H1 (cell line): ENCODE results near the gene PHETA1. TPM values are rescaled to one million over a fixed set of nuclear protein-coding genes. Genes with fewer than 3 reads are reported as not detected.

Experiments
- CTCF ChIA-PET: fragments of 300-600 bp; sonication (Branson Sonifier 250); formaldehyde crosslinking; loops from one replicate; lab custom pipeline; 2021; ENCODE audit not compliant: partially characterized antibody; lab: Charles Lee
- POLR2A ChIA-PET: fragments of 300-600 bp; sonication (Branson Sonifier 250); formaldehyde crosslinking; loops from one replicate; lab custom pipeline; 2021; ENCODE audit warnings: inconsistent platforms; ENCODE audit not compliant: partially characterized antibody; lab: Charles Lee
- DNase-seq, 2 experiments: peaks; one replicate each; pipeline versions ENCODE4 v3.0.0 to v3.0.0-alpha.2; 2010 to 2022; ENCODE audit warnings: low spot score in 2 of 2, low read depth in 1 of 2, mixed read lengths in 1 of 2
- FAIRE-seq: peaks from 2 replicates; lab custom pipeline; 2011; peaks lifted over from hg19 to GRCh38; lab: Jason Lieb, UNC
- H2AFZ ChIP-seq: 2 replicates; pipeline ENCODE4 v1.8.1; 2012; ENCODE audit warnings: low read length, inconsistent platforms
- H2AK5ac ChIP-seq: 2 replicates; pipeline ENCODE4 v1.6.1; 2013; ENCODE audit warnings: low read depth, low read length
- H2BK120ac ChIP-seq: replicated peaks from 2 replicates; pipeline ENCODE3; 2013; ENCODE audit warnings: low read depth, low read length, inconsistent platforms
- H2BK12ac ChIP-seq: 2 replicates; pipeline ENCODE4 v1.6.1; 2013; ENCODE audit warnings: low read depth, low read length
- H2BK15ac ChIP-seq: 2 replicates; pipeline ENCODE4 v1.6.1; 2013; ENCODE audit warnings: low read length
- H2BK20ac ChIP-seq: 2 replicates; pipeline ENCODE4 v1.6.1; 2013; ENCODE audit warnings: low read length
- H2BK5ac ChIP-seq: 2 replicates; pipeline ENCODE4 v1.6.1; 2013; ENCODE audit warnings: low read depth, low read length
- H3K14ac ChIP-seq: 2 replicates; pipeline ENCODE4 v1.6.1; 2013; ENCODE audit warnings: inconsistent platforms; ENCODE audit not compliant: insufficient read length
- H3K18ac ChIP-seq: 2 replicates; pipeline ENCODE4 v1.6.1; 2013; ENCODE audit warnings: low read length; ENCODE audit errors: extremely low read depth
- H3K23ac ChIP-seq: 2 replicates; pipeline ENCODE4 v1.6.1; 2013; ENCODE audit warnings: inconsistent platforms; ENCODE audit not compliant: insufficient read length
- H3K23me2 ChIP-seq: 2 replicates; pipeline ENCODE4 v1.6.1; 2013; ENCODE audit warnings: low read depth, low read length
- H3K27ac ChIP-seq: 2 replicates; pipeline ENCODE4 v1.6.1; 2011; ENCODE audit warnings: low read depth, low read length, inconsistent platforms
- H3K27me3 ChIP-seq, 4 experiments: replicated peaks in 1 of 4; 1 replicate in 1 of 4; 2 replicates in 3 of 4; pipeline versions ENCODE4 v1.6.1 to v1.8.1; 2011 to 2013; ENCODE audit warnings: low read length in 3 of 4, mild to moderate bottlenecking in 3 of 4, inconsistent platforms in 2 of 4, mixed read lengths in 2 of 4, moderate library complexity in 1 of 4; ENCODE audit not compliant: control insufficient read depth in 3 of 4, insufficient read depth in 3 of 4; ENCODE audit errors: extremely low read depth in 1 of 4
- H3K36me3 ChIP-seq, 4 experiments: 2 replicates each; pipeline versions ENCODE4 v1.6.1 to v1.8.1; 2011 to 2013; ENCODE audit warnings: mild to moderate bottlenecking in 4 of 4, low read length in 3 of 4, moderate library complexity in 2 of 4, control low read depth in 1 of 4, inconsistent platforms in 1 of 4; ENCODE audit not compliant: insufficient read depth in 4 of 4, control insufficient read depth in 2 of 4
- H3K4ac ChIP-seq: replicated peaks from 2 replicates; pipeline ENCODE3; 2013; ENCODE audit warnings: low read length, low read depth, mixed read lengths, inconsistent platforms; ENCODE audit not compliant: insufficient read length
- H3K4me1 ChIP-seq, 4 experiments: replicated peaks in 1 of 4; 1 replicate in 1 of 4; 2 replicates in 3 of 4; pipeline versions ENCODE4 v1.6.1 to v1.8.1; 2011 to 2013; ENCODE audit warnings: low read length in 3 of 4, inconsistent platforms in 2 of 4, mixed read lengths in 1 of 4; ENCODE audit not compliant: insufficient read depth in 4 of 4, control insufficient read depth in 3 of 4
- H3K4me2 ChIP-seq, 2 experiments: 2 replicates each; pipeline versions ENCODE4 v1.6.1 to v1.8.1; 2011 to 2013; ENCODE audit warnings: low read depth in 2 of 2, low read length in 2 of 2, control low read depth in 1 of 2, inconsistent platforms in 1 of 2, mild to moderate bottlenecking in 1 of 2; ENCODE audit not compliant: insufficient read depth in 1 of 2
- H3K4me3 ChIP-seq, 4 experiments: fragments of 200-600, 300-600 bp in 1 of 4; sonication (generic), shearing (Covaris generic), sonication (Bioruptor Twin) in 1 of 4; 2 replicates each; pipeline versions ENCODE4 v1.5.1 to v1.8.1; 2011 to 2016; ENCODE audit warnings: low read length in 4 of 4, low read depth in 3 of 4, control low read depth in 2 of 4, inconsistent platforms in 2 of 4, mild to moderate bottlenecking in 2 of 4, mixed read lengths in 1 of 4, moderate library complexity in 1 of 4; ENCODE audit not compliant: insufficient read depth in 2 of 4; ENCODE audit errors: extremely low read depth in 1 of 4
- H3K56ac ChIP-seq: replicated peaks from 2 replicates; pipeline ENCODE3; 2013; ENCODE audit warnings: low read depth, mild to moderate bottlenecking, mixed read lengths, low read length, inconsistent platforms; ENCODE audit not compliant: insufficient read length
- H3K79me1 ChIP-seq: 2 replicates; pipeline ENCODE4 v1.6.1; 2013; ENCODE audit warnings: low read depth, low read length, control low read depth
- H3K79me2 ChIP-seq, 2 experiments: 2 replicates each; pipeline versions ENCODE4 v1.6.1 to v1.8.1; 2012 to 2013; ENCODE audit warnings: low read length in 2 of 2, mild to moderate bottlenecking in 2 of 2, inconsistent platforms in 1 of 2; ENCODE audit not compliant: insufficient read depth in 2 of 2, control insufficient read depth in 1 of 2
- H3K9ac ChIP-seq, 4 experiments: replicated peaks in 1 of 4; 1 replicate in 1 of 4; 2 replicates in 3 of 4; pipeline versions ENCODE4 v1.6.1 to v1.8.1; 2011 to 2013; ENCODE audit warnings: low read depth in 3 of 4, low read length in 3 of 4, control low read depth in 2 of 4, mild to moderate bottlenecking in 2 of 4, moderate library complexity in 2 of 4, inconsistent platforms in 1 of 4; ENCODE audit errors: extremely low read depth in 1 of 4
- H3K9me3 ChIP-seq, 2 experiments: 2 replicates each; pipeline versions ENCODE4 v1.6.1 to v1.8.1; 2012 to 2013; ENCODE audit warnings: mild to moderate bottlenecking in 2 of 2, moderate library complexity in 2 of 2, control low read depth in 1 of 2, inconsistent platforms in 1 of 2, low read depth in 1 of 2, low read length in 1 of 2, mixed read lengths in 1 of 2; ENCODE audit not compliant: insufficient read depth in 2 of 2
- H4K20me1 ChIP-seq, 2 experiments: replicated peaks in 1 of 2; 2 replicates each; pipeline versions ENCODE3 to v1.8.1; 2011 to 2013; ENCODE audit warnings: inconsistent platforms in 2 of 2, low read length in 2 of 2, mild to moderate bottlenecking in 1 of 2; ENCODE audit not compliant: insufficient read depth in 2 of 2, control insufficient read depth in 1 of 2
- H4K5ac ChIP-seq: 2 replicates; pipeline ENCODE4 v1.6.1; 2013; ENCODE audit warnings: low read length, low read depth, mixed read lengths, inconsistent platforms; ENCODE audit not compliant: insufficient read length
- H4K8ac ChIP-seq: 2 replicates; pipeline ENCODE4 v1.8.0; 2013; ENCODE audit warnings: mild to moderate bottlenecking, moderate library complexity, low read length, inconsistent platforms; ENCODE audit not compliant: insufficient read depth; ENCODE audit errors: extremely low read depth
- H4K91ac ChIP-seq: replicated peaks from 2 replicates; pipeline ENCODE3; 2013; ENCODE audit warnings: low read length, mixed read lengths, inconsistent platforms; ENCODE audit not compliant: insufficient read length
- EZH2 ChIP-seq: fragments of 200-600 bp; sonication (generic); IDR thresholded peaks from 2 replicates; pipeline ENCODE4 v1.7.1; 2012; ENCODE audit warnings: low read depth, mild to moderate bottlenecking, moderate library complexity, low read length, inconsistent platforms; ENCODE audit not compliant: severe bottlenecking
- RBBP5 ChIP-seq: IDR thresholded peaks from 2 replicates; pipeline ENCODE4 v1.7.1; 2012; ENCODE audit warnings: low read depth, mild to moderate bottlenecking, inconsistent platforms, low read length, moderate library complexity, borderline replicate concordance
- SRF ChIP-seq: IDR thresholded peaks from 2 replicates; pipeline ENCODE4 v1.6.1; 2011; ENCODE audit warnings: mild to moderate bottlenecking, low read depth, low read length, moderate library complexity
- WGBS, 2 experiments: shearing (Covaris generic) in 1 of 2; methylation state at CpG; one replicate each; pipeline versions ENCODE4 v1.1.6 to v1.1.7; 2013 to 2015; ENCODE audit warnings: low lambda C conversion rate in 2 of 2, mixed read lengths in 2 of 2, inconsistent platforms in 1 of 2, low coverage in 1 of 2, missing lambda C conversion rate in 1 of 2; ENCODE audit not compliant: insufficient replicate concordance in 2 of 2, insufficient coverage in 1 of 2, insufficient read length in 1 of 2; ENCODE audit errors: extremely low coverage in 1 of 2, missing lambda C conversion rate in 1 of 2; 5-methylcytosine and 5-hydroxymethylcytosine counted together
- polyA plus RNA-seq, 7 experiments: library from polyadenylated mRNA; depleted of rRNA in 3 of 7; stranded (reverse) in 5 of 7; unstranded in 2 of 7; fragments of >200 nt in 5 of 7; fragments of 200-250 nt in 2 of 7; gene quantifications; 1 replicate in 5 of 7; 2 replicates in 1 of 7; 4 replicates in 1 of 7; pipeline versions ENCODE4 v1.2.1 to v1.2.3, GENCODE V29; 2011 to 2013; ENCODE audit warnings: missing spikeins in 2 of 7, mixed read lengths in 2 of 7
- total RNA-seq: library from RNA; stranded (reverse); fragmentation: NEBNext Ultra II Directional; extraction: Animal tissue kit (Norgen Biotek cat#: 25700); gene quantifications from 2 replicates; pipeline ENCODE4 v1.2.1, GENCODE V29; 2021
- TF ChIP-seq, protein P1 (sequence below): IDR thresholded peaks from 2 replicates; pipeline ENCODE4 v1.6.1; 2011; ENCODE audit warnings: low read length, improper control_type of control experiment

Gene PHETA1
- total and polyA plus RNA-seq, 2 of the 8 experiments (the other 6 are each of a cell fraction or from before 2014, with no cell fraction given), result 5.2 to 12.3 TPM

DNA sequence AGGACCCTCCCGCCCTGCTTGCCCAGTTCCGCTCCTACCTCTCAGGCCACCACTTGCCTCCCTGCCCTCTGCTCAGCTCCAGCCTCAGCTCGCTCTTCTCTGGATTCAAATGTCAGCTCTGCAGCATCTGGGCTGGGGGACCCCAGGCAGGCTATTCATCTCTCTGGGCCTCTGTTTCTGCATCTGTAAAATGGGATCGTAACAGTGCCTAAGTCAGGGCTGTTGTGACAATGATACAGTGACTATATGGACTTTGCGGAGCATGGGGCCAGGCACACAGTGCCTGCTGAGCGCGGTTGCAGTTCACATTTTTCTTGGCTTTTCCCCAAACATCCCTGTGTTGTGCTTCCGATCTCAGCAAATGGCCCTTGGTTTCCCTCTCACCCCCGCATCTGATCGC lies 2.8 kb downstream of the PHETA1 start:
- H2BK20ac ChIP-seq, result no peak overlapping the region
- ChIA-PET CTCF (interaction anchor here (4.1 kb wide), 1 partner anchor 31 kb away, joined by 28 read pairs; no protein-coding TSS in a partner anchor), POLR2A (interaction anchor here (1.4 kb wide), 1 partner anchor 24 kb away, joined by 3 read pairs; no protein-coding TSS in a partner anchor)
- peaks cover 0 to 7% of the 10 kb centered on the region in 2 experiments for H4K20me1 ChIP-seq
- no peak overlapping the region for H2AK5ac ChIP-seq
- H3K79me2 ChIP-seq, result no peaks in the 10 kb centered on the region
- H4K5ac ChIP-seq, result no peak overlapping the region
- no peak overlapping the region for H2BK5ac ChIP-seq
- no peak overlapping the region for H3K18ac ChIP-seq
- H3K23ac ChIP-seq, result no peak overlapping the region
- H3K56ac ChIP-seq, result no peak overlapping the region
- FAIRE-seq, result no peak
- no peak overlapping the region for H2BK15ac ChIP-seq
- no peak overlapping the region for H4K91ac ChIP-seq
- H3K9ac ChIP-seq, result no peak overlapping the region
- WGBS, 2 experiments, result 93% methylated on average over 10 of the region's 10 CpGs; no CpG with 5 or more reads in 1 of the 2 experiments
- no peaks in the 10 kb centered on the region for H3K79me1 ChIP-seq
- no peak overlapping the region for H2BK120ac ChIP-seq
- H3K9me3 ChIP-seq, result no peaks in the 10 kb centered on the region
- no peak overlapping the region for H3K4me3 ChIP-seq
- TF ChIP-seq RBBP5, result no peak
- TF ChIP-seq, protein P1, sequence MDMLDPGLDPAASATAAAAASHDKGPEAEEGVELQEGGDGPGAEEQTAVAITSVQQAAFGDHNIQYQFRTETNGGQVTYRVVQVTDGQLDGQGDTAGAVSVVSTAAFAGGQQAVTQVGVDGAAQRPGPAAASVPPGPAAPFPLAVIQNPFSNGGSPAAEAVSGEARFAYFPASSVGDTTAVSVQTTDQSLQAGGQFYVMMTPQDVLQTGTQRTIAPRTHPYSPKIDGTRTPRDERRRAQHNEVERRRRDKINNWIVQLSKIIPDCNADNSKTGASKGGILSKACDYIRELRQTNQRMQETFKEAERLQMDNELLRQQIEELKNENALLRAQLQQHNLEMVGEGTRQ, result no peak
- TF ChIP-seq SRF, result no peak
- no peak for TF ChIP-seq EZH2
- H3K14ac ChIP-seq, result no peak overlapping the region
- H3K4ac ChIP-seq, result no peak overlapping the region
- H3K4me2 ChIP-seq, result no peak overlapping the region
- no peak overlapping the region for H2AFZ ChIP-seq
- peaks cover 0 to 18% (median 7%) of the 10 kb centered on the region in 4 experiments; a peak in 4 of 7 replicates for H3K27me3 ChIP-seq
- H3K27ac ChIP-seq, result no peak overlapping the region
- peaks cover 9% of the 10 kb centered on the region; the same call in 1 of the 2 replicates for H3K23me2 ChIP-seq
- H4K8ac ChIP-seq, result no peak overlapping the region; the same call in 1 of the 2 replicates
- peaks cover 0 to 9% (median 3%) of the 10 kb centered on the region in 4 experiments; a peak in 6 of 7 replicates for H3K4me1 ChIP-seq
- peaks cover 0 to 3% (median 0%) of the 10 kb centered on the region in 4 experiments; a peak in 3 of 8 replicates for H3K36me3 ChIP-seq
- DNase-seq, result no peak
- no peak overlapping the region for H2BK12ac ChIP-seq
